Activated CD4-positive, CD25-positive, alpha-beta regulatory T cell treated with anti-CD3 and anti-CD28 coated beads, Interleukin-2, amount 50 U/mL, for 72 hours (primary cell): ENCODE results near the gene SZT2.
A peak's percentile ranks its signal among the peaks of the same experiment; 100 is the strongest.

Experiments
- DNase-seq: peaks from one replicate; pipeline ENCODE4 v3.0.0; 2021

Gene SZT2

DNA sequence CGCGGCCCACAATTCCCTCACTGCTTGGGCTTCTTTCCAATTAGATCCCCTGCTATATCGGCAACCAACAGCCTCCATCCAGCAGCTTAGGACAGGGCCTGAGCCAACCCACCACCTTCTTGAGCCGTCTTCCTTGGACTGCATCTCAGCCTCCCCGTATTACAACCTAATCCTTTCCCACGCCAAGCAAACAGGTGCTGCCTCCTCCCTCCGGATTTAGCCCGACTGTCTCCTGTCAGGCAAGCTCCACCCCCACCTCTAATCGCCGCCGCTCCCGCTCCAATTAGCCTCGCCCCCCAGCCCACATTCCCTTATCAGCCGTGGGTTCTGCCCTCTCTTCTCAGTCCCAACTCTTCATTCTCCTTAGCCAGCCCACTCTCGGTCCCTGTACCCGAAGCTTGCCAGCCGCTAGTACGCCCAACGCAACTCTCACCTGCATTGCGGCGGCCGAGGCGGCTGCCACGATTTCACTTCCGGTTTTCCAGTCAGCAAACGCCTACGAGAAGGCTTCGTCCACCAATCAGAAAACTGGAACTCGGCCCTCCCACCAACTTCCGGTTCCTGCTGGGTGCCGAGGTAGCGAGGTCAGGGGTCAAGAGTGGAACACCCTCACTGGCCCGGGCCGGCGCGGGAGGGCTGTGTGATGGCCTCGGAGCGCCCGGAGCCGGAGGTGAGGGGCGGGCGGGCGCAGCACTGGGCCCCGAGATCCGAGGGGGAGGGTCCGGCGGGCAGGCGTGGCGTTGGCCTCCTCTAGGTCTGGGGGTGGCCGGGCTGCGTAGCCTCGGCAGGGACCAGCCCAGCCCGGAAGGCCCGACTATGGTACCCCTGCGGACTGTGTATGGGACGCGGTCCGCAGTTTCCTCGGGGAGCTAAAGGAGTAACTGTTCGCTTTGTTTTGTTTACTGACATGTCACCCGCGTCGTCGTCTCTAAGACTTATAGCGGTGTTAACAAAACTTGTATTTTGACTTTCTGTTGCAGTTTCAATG, at the start of gene SZT2, which contains the start of gene MED8:
Gene SZT2, plus strand, starts transcription at position 574 of the 988 bp plus-strand sequence. Its CDS starts 70 bp downstream, at position 644.
Gene MED8, minus strand, starts transcription at position 475 of the 988 bp plus-strand sequence. Its CDS starts 36 bp downstream, at position 439.
- DNase-seq: peak; percentile 94

DNA sequence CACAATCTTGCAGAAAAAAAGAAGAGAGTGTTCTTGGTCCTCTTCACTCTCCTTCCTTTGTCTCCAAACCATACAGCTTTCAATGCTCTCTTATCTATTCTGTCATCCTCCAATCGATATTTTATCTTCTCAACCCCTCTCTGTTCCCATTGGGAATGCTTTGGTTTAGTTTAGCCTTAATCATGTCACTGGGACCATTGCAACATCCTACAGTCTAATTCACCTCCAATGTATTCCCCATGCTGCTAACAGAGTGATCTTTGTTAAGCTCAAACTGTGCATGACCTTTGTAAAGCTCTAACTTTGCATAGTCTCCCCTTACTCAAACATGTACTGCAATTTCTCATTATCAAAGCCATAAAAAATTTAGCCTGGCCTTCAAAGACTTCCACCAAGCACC, 49.1 kb upstream of the SZT2 start:
- DNase-seq: no peak

DNA sequence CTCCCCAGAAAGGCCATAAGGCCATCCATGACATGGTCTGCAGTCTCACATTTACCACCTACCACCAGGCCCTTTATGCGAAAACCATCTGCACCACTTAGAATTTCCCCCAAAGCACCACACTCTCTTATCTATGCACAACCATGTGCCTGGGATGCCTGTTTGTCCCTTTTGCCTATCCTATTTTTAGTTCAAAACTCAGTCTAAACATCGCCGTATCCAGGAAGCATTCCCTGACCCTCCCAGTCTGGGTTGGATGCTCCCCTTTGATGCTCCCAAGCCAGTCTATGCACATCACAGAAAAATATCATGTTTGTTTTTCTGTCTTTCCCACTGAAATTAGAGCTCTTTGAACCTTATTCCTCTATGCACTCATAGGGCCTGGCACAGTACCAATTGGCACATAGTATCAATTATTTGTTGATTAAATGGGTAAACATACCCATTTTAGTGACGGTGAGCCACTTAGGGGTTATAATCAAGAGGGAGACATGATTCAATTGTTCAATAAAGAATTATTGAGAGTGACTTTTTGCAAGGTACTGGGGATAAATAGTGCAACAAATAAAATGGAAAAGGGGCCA, 45.3 kb upstream of the SZT2 start:
- DNase-seq: no peak

DNA sequence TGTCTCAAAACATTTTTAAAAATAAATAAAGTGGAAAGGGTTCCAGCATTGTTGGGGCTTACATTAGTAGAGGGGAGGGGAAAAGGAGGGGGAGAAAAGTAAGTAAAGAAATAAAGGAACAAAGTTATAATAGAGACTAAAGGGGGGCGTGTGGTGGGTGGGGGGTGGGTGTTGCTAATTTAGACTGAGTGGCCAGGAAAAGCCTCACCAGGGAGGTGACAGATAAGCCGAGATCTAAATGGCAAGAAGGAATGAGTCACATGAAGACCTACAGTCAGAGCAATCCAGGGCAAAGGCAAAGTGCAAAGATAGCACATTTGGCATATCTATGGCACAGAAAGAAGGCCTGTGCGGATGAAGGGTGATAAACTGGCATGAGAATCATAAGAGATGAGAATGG, 44.6 kb upstream of the SZT2 start:
- DNase-seq: no peak

DNA sequence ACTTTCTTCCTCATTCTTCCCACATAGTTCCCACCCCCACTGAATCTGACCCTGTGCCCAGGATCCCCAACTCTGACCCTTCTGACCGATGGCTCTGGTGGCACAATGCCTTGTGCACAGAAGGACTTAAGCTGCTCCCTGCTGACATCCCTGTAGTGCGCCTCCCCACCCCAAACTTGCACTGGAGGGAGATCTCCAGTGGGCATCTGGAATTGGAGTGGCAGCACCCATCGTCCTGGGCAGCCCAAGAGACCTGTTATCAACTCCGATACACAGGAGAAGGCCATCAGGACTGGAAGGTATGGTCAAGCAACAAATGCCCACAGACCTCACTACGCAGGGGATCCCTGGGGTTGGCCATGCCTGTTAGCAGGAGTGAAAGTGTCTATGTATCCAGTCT, 43.1 kb upstream of the SZT2 start:
- DNase-seq: no peak

DNA sequence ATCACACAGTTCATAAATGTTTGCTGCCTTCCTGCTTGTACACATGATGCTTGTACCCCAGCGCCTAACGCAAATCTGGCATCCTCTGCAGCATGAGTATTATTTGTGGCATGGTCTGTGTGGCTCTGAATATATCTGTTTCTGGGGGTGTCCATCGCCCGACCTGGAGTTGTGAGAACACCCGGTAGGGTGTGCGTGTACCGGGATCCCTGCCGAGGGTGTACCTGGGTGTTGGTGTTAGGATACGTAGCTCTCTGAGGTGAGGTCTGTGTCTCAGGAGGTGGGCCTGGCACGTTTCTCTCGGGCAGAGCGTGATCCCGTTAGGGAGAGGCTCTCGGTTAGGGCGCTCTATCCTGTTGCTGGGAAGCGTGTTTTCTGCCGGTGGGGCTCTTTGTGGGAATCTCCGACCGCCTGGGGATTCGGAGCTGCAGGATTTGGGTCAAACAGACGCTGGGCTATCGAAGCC, 41.3 kb upstream of the SZT2 start:
- no peak for DNase-seq

DNA sequence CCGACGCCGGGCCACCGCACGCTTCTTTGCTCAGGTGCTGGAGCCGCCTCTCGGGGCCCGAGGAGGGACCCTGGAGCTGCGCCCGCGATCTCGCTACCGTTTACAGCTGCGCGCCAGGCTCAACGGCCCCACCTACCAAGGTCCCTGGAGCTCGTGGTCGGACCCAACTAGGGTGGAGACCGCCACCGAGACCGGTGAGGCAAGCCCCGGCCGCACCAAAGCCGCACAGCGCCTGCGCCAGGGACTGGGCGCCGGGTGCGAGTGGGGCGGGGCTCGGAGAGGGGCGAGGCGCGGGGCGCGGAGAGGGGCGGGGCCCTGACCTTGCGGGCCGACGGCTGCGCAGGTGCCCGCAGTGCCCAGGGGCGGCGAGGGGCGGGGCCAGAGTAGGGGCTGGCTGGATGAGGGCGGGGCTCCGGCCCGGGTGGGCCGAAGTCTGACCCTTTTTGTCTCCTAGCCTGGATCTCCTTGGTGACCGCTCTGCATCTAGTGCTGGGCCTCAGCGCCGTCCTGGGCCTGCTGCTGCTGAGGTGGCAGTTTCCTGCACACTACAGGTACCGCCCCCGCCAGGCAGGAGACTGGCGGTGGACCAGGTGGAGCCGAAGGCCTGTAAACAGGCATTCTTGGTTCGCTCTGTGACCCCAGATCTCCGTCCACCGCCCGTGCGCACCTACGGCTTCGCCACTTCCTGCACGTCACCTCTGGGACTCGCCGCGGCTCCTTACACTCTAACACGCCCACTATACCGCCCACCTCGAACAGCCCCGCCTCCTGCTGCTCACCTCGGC, 40.7 kb upstream of the SZT2 start:
- DNase-seq: peak; percentile 68

DNA sequence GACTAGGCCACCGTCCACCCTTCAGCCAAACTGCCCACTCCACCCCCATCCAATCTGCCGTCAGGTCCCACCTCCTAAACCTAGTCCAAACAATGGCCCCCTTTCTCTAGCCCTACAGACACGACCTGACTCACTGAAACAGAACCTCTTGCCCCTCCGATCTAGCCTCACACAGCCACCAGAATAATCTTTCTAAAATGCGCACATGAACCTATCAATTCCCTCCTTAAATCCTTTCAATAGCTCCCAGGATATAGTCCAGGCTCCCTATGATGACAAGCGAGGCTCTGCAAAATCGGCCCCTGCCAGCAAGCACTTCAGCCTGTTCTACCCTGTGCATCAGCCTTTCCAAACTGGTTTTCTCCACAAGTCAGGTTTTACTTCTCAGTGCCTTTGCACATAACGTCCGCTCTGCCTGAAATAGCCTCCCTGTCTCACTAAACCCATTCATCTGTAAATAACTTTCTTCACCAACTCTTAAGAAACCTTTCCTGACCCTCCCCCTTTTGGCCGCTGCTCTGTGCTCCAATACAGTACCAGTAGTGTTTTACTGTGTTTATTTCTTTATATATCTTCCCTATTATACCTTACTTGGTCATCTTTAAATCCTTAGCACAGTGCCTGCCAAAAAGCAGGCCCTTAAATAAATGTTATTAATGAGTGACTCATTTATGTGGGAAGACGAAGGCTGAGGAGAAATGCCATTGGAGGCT, 39.9 kb upstream of the SZT2 start:
- no peak for DNase-seq

DNA sequence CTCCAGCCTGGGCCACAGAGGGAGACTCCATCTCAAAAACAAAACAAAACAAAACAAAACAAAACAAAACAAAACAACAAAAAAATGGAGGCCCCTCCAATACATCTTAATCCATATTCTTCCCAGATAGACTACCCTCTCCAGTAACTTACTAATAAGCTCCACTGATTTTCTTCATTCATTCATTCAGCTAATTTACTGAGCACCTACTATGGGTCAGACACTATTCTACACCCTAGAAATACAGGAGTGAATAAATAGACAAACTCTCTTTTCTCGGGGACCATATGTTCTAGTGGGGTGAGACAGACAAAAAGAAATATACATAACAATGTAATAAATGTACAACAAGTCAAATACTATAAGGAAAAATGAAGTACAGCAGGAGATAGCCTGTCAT, 38.7 kb upstream of the SZT2 start:
- no peak for DNase-seq

DNA sequence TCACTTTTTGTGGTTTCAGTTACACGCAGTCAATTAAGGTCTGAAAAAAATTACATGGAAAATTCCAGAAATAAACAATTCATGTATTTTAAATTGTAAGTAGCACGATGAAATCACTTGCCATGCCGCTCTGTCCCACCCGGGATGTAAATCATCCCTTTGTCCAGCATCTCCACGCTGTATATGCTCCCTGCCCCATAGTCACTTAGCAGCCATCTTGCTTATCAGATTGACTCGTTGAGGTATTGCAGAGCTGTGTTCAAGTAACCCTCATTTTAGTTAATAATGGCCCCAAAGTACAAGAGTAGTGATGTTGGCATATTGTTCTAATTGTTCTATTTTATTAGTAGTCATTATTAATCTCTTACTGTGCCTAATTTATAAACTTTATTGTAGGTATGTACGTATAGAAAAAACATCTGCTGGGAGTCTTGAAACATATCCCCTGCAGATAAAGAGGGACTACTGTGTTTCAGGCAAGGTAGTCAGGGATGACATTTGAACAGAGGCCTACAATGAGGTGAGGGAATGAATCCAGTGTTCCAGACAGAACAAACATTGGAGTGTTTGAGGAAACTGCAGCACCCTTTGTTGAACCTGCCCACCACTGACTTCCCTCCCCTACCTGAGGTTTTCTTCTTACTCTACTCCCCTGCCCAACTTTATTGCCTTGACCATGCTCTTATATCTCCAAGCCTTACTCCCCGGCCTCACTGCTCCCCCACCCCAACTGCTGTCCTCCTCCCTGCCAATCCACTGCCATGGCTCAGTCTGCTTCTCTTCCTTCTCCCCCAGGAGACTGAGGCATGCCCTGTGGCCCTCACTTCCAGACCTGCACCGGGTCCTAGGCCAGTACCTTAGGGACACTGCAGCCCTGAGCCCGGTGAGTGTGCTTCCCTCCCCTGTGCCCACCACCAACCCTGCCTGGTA, 38.0 kb upstream of the SZT2 start:
- DNase-seq: no peak

DNA sequence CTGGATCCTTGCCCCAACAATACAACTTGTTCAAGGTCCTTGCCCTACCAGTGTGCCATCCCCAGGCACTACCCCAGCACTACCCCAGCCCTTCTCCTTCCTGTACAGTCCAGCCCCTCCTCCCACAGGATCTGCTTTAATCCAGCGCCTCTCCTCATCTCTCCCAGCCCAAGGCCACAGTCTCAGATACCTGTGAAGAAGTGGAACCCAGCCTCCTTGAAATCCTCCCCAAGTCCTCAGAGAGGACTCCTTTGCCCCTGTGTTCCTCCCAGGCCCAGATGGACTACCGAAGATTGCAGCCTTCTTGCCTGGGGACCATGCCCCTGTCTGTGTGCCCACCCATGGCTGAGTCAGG, 37.4 kb upstream of the SZT2 start:
- DNase-seq: no peak

DNA sequence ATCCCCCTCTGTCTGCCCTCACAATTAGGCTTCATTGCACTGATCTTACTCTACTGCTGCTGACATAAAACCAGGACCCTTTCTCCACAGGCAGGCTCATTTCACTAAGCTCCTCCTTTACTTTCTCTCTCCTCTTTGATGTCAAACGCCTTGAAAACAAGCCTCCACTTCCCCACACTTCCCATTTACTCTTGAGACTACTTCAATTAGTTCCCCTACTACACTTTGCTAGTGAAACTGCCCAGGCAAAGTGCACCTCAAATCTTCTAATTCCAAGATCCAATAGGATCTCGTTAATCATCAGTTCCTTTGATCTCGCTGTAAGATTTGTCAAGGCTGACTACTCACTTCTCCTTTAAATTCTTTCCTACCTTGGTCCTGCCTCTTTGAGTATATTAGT, 36.8 kb upstream of the SZT2 start:
- DNase-seq: no peak

DNA sequence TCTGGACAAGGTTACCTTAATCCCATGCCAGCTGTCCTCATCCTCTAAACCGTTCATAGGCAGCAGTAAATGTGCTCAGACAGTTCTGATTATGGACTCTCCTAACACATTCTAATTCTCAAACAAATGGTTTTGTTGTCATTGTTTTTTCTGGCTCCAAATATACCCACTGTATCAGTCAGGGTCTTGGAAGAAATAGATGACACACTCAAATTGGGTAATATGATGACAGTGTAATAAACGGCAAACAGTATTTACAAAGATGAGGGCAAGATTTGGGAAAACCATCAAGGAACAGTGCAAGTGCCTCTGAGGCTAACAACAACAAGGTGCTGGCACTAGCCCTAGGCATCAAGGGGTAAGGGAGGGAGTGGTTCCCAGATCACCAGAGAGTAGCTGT, 35.2 kb upstream of the SZT2 start:
- no peak for DNase-seq

DNA sequence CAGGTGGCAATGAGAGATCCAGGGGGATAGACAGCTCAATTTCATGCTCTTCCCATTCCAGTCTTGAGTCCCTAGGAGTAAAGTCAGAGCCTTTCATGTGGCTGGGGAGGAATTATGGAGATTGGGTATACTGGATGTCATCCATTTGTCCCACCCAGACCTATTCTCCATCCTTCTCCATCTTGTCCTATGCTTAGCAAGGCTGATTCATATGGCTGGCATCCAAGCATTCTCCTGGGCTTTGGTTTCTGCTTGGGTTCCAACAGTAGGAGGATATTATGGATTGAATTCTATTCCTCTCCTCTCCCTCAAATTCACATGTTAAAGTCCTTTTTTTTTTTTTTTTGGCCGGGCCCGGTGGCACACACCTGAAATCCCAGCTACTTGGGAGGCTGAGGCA, 34.8 kb upstream of the SZT2 start:
- no peak for DNase-seq

DNA sequence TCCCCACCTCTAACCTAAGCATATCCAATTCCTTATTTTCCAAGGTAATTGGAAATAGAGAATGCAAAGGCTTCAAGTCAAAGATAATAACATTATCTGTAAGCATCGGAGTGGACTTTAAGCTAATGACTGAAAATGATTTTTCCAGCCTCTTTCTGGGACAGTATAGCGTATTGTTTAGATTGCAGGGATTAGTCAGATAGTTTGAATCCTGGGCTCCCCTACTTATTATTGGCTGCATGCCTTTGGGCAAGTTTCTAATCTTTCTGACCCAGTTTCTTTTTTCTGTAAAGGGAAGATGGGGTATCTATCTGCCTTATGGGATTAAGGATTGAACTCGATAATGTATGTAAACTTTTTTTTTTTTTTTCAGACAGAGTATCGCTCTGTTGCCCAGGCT, 32.4 kb upstream of the SZT2 start:
- DNase-seq: no peak

DNA sequence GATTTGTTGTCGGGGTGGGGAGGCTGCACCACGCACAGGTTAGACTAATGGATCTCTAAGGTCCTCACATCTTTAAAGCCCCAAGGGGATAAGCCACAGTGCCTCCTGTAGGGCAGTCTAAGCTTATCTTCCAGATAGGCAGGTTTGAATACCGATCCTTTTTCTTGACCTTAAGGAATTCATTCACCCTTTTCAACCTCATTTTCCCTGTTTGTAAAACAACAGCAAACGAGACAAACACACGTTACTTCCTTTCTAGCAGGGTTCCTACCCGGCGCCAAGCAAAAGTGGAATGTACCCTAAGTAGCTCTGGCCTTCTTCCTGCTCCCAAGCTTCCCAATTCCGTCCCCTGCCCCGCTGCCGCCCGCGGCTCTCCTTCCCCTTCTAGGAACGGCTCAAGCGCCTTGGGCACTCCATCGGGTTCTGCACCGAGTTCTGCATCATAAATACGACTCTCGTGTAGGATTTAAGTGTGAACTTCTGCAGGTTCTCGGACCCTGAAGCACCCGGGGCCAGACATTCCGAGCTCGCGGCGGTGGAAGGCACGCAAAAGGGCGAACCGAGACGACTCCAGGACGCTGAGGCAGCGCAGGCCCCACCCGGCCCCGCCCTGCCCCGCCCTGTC, 31.5 kb upstream of the SZT2 start:
- no peak for DNase-seq

DNA sequence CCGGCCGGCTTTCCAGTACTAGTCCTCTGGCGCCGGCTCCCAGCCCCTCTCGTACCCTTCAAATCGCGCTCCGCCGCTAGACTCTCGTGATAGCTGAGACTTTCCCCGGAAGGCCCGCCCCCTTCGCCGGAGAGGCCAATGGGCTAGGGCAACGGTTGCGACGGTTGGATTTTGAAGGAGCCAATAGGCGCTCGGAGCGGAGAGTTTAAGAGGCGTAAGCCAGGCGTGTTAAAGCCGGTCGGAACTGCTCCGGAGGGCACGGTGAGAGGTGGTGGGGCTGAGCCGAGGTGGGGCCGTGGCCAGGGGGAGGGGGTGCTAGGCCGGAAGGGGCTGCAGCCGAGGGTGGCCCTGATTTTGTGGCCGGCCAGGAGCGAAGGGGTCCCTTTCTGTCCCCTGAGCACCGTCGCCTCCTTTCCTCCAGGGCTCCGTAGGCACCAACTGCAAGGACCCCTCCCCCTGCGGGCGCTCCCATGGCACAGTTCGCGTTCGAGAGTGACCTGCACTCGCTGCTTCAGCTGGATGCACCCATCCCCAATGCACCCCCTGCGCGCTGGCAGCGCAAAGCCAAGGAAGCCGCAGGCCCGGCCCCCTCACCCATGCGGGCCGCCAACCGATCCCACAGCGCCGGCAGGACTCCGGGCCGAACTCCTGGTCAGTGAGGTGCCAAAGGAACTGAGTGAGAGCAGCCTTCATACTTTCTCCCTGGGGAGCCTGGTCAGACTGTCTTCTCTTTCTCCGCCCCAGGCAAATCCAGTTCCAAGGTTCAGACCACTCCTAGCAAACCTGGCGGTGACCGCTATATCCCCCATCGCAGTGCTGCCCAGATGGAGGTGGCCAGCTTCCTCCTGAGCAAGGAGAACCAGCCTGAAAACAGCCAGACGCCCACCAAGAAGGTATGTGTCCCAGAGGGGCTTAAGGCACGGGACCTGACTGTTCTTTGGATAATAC, 30.7 kb upstream of the SZT2 start, which contains the start of gene CDC20:
Gene CDC20, plus strand, starts transcription at position 236 of the 948 bp plus-strand sequence. Its CDS starts 235 bp downstream, at position 471.
- peak; percentile 98 for DNase-seq

DNA sequence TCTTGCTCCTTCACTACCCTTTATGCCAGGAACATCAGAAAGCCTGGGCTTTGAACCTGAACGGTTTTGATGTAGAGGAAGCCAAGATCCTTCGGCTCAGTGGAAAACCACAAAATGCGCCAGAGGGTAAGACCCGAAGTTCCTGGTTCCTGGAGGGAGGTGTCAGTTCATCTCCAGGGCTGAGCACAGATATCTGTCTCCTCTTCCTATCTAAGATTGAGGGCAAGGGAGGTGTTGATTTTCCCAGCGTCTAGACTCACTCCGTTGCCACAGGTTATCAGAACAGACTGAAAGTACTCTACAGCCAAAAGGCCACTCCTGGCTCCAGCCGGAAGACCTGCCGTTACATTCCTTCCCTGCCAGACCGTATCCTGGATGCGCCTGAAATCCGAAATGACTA, 30.0 kb upstream of the SZT2 start:
- DNase-seq: no peak

DNA sequence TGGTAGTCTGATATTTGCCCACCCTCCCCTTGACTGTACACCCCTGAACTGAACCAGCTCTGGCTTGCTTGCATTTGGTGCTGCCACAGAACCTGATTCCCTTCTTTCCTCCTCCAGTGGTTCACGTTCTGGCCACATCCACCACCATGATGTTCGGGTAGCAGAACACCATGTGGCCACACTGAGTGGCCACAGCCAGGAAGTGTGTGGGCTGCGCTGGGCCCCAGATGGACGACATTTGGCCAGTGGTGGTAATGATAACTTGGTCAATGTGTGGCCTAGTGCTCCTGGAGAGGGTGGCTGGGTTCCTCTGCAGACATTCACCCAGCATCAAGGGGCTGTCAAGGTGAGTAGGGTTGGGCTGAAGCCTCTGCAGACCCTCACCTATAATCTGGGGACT, 29.1 kb upstream of the SZT2 start:
- DNase-seq: no peak
